Effector CD4-positive, alpha-beta T cell (primary cell): ENCODE measurements around the gene JAKMIP1.

Experiments used
- DNase-seq: peaks from one replicate; pipeline ENCODE4 v3.0.0-alpha.2; 2020

The JAKMIP1 gene

DNA sequence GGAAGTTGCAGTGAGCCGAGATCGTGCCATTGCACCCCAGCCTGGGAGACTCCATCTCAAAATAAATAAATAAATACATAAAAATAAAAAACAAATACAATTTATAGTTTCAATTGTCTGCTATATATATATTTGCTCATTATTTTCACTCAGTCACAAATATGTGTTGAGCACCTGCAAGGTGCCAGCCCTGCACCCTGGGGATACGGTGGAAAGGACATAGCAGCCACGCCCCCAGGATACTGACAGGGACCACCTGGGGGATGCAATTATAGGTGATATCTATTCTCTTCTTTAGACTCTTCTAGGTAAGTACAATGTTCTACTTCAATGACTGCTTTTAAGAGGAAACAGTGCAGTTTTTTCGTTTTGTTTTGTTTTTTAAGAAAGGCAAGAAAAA is 85.0 kb downstream of the JAKMIP1 start:
- no peak for DNase-seq

DNA sequence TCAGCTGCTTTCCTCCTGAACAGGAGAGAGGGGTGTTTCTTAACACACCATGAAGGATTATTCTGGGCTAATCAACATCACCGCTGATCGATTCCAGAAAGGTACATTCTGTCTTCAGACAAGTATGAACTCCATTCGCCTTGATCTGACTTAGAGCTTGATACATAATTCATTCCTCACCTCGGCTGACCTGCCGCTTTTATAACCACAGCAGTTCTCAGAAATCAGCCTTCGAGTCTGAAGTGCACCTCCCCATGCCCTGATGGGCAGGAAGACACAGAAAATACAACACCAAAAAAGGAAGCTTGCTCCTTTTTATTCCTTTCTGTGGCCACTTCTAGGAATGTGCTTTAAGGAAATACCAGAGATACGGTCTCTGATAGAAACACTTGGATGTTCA is 85.7 kb downstream of the JAKMIP1 start:
- DNase-seq, result no peak

DNA sequence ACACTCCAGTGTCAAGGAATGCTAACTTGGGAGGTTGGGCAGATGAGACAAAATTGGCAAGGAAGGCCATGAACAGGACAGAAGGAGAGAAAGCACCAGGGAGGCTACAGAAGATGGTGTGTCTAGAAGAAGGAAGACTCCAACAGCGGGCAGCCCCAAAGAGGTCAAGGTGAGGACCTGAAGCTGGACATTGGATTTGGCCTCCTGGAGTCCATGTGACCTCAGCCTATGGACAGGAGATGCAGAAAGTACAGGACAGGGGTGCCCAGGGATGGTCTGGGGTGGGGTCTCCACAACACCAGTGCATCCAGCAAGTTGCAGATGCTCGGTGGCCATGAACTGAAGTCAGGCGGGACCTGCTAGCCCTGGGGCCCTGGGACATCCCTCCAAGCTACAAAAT is 86.2 kb downstream of the JAKMIP1 start:
- DNase-seq, result no peak

DNA sequence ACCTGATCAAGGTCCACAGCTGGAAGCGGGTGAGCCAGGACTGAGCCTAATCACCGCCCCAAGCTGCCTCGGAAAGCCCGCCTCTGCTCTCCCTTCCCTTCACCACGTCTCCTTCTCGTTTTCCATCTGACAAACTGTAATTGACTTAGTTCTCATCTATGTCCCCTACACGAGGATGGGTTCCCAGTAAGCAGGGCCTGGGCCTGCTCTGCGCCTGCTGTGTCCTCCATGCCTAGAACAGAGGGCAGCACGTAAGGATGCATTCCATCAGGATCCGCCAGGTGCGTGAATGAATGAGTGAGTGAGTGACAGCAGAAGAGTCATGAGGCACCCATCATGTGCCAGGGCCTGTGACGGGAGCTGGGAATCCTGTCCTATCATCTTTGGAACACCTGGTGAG is 86.7 kb downstream of the JAKMIP1 start:
- no peak for DNase-seq

DNA sequence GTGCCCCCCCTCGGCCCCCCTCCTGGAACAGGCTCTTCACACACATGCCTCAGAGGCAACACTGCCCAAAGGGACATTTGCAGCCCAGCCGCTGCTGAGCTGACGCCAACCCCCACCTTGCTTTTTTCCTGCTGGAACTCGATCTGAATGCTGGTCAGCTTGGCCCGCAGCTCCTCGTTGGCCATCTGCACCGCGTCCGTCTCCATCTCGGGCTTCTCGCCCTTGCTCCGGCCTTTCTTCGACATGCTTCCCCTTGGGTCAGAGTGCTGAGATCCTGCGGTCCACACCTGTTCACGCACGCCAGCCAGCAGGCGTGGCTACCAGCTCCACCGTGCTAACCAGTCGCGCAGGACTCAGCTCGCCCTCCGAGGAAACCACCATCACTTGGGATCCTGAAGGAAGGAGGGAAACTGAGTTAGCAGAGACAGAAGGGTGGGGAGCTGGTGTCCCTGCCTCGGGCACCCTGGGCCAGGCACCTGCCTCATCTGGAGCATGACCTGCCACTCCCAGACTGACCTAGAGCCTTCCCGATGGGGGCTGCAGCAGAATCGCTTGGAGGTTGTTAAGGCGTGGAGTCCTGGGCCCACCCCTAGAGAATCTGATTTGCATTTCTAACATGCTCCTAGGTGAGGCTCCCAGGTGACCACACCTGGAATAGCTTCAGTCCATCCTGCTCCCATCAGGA is 87.6 kb downstream of the JAKMIP1 start:
- DNase-seq, result no peak

DNA sequence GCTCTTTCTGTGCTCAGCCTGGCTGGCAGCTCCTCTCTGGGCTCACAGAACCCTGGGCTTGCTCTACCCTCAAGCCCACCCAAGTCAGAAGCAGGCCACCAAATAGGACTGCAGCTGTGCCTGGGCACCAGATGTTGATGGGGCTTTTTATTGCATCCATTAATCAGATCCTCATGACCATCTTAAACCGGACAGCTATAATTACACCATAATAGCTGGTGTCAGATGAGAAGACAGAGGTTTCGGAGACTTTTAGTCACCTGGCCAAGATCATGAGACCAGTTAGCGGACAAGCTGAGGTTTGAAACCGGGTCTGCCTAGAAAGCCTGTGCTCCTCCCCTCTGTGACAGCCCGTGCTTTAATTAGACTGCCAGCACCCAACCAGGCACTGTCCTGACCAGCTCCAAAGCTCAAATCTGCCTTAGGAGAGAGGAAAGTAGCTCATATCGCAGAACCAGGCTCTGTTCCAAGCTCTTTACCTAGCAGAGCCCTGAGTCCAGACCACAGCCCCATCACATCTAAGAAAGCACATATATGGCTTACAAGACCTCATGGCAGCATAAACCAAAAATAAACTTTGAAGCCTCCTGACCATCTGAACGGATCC is 88.9 kb downstream of the JAKMIP1 start:
- no peak for DNase-seq

DNA sequence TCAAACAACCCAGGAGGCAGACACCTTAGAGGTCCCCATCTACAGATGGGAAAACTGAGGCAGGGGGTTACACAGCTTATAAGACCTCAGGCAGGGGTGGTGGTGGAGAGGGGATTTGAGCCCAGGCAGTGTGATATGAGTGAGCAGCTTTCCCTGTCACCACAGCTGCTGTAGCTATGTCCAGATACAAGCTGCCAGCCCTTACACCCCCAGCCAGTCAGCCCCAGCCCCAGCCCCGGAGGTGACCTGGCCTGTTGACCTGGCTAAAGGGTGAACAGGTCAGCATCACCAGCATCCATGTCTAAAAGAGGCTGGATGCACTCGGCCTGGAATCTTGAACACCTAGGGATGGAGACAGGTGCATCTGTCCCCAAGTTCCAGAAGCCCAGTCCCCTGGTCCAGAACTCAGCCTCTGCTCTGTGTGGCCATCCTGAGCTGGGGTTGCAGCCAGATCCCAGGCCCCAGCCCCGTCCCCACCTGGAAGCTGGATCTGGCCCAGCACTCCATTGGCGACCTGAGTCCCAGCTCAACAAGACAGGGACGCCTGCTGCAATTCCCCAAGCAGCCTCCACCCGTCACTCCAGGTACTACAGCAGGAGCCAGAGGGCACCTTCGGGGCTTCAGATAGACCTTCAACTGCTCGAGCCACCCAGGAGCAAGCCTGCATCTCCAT is 89.5 kb downstream of the JAKMIP1 start:
- DNase-seq, result no peak

DNA sequence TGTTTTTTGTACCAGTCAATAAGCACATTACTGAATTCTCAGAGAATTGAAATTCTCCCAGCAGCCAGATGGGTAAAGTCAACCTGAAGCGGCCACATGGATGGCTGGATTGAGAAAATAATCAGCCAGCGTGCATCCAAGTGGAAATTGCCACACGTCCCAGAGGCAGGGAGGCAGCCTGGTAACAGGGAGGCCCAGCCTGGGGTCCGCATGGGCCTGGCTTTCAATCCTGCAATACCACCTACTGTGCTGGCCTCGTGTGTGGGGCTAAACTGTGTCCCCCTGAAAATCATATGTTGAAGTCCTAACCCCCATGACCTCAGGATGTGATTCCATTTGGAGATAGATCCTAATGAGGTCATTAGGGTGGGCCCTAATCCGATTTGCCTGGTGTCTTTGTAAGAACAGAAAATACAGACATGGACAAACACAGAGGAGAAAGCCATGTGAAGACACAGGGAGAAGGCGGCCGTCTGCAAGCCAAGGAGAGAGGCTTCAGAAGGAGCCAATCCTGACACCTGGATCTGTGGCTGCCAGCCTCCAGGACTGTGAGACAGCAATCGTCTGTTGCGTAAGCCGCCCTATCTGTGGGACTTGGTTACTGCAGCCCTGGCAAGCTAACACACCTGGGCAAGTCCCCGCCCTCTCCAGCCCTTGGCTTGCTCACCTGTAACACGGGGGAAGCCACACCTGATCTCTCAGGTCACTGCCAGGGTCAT is 90.3 kb downstream of the JAKMIP1 start:
- no peak for DNase-seq

GRCh38 chr4:6107886-6108285 is 92.5 kb downstream of the JAKMIP1 start:
- DNase-seq, result no peak

- DNase-seq, result no peak
These were observed 93.1 kb downstream of the JAKMIP1 start for GRCh38 chr4:6107114-6107791.

GRCh38 chr4:6106156-6106555 is 94.2 kb downstream of the JAKMIP1 start:
- no peak for DNase-seq

DNA sequence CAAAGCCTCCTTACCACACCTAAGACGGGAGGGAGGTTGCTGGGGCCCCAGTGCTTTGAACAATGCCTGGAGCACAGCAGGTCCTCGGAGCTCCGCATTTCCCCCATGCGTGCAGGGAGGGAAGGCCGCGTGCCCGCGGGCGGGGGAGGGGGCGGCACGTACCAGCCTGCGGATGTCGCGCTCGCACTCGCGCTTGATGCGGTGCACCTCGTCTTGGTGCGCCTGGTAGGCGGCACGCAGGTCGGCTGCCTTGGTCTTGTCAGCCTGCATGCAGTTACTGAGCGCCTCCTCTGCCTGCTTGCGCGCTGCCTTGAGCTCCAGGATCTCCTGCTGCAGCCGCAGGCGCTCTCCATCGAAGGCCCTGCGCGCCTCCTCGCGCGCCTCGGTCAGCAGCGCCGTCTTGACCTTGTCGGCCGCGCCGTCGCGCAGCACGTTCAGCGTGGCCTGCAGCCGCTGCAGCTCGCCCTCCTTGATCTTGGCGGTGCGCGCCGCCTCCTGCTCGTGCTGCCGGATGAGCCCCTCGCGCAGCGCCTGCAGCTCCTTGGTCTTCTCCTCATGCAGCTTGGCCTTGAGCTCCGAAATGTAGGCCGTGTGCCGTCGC is 94.9 kb downstream of the JAKMIP1 start:
- no peak for DNase-seq

GRCh38 chr4:6104541-6105130 is 95.7 kb downstream of the JAKMIP1 start:
- DNase-seq, result no peak

- DNase-seq, result no peak
These were observed 102.8 kb downstream of the JAKMIP1 start for GRCh38 chr4:6097581-6097980.

- no peak for DNase-seq
These were observed 104.5 kb downstream of the JAKMIP1 start for GRCh38 chr4:6095897-6096296.

DNA sequence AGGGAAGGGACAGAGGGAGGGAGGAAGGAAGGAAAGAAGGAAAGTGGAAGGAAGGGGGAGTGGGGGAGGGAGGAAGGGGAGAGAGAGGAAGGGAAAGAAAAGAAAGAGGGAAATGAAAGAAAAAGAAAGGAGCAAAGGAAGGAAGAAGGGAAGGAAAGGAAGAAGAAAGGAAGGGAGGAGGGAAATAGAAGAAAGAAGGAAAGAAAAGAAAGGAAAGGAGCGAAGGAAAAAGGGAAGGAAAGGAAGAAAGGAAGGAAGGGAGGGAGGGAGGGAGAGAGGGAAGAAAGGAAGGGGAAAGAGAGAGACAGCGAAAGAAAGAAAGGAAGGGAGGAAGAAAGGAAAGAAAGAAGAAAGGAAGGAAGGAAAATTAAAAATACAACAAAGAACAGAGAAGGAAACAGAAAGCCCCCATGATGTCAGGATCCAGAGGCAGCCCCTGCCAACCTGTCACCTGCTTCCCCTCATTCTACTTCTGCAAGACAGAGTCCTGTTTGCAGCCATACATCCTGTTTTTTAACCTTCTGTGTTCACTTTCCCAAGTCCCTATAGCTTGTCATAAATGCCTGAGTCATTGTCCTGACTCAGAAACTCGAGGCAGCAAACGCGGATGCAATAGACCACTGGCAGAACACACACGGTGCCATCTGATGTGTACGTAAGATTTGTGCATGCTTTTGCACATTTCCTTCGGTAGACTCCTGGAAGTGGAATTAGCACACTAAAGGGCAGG is 105.2 kb downstream of the JAKMIP1 start:
- DNase-seq, result no peak

DNA sequence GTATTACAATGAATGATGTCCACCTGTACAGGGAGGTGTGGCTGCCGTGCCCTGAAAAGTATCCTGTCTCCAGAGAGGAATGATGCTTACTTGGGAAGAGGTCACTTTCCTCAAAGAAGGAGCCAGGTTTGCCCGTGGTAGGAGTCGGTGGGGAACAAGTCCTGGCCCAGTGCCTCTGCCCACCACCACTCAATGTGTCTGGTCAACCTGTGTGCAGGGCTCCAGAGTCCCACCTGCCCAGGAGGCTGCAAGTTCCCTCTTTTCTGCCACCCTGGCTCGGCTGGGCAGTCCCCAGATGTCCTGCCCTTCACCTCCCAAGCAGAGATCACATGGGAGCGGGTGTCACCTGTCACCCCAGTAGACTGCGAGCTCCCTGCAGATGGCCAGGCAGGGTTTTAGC is 106.7 kb downstream of the JAKMIP1 start:
- DNase-seq, result no peak

DNA sequence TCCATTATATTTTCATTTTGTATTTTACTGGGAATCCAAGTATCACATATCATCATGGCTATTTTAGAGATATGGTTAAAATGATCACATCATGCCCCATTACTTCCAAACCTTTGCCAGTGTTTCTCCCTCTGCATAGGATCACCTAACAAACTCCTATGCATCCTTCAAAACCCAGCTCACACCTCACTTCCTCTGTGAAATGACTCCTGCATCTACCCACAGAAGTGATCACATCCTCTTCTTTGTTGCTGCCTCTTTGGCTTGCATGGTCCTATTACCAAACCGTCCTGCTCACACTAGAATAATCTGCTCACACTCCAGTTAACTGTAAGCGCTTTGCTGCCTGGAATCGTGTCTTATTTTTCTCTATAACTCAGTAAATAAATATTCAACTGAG is 107.4 kb downstream of the JAKMIP1 start:
- DNase-seq, result no peak

- no peak for DNase-seq
These were observed 108.2 kb downstream of the JAKMIP1 start for GRCh38 chr4:6092131-6092530.

DNA sequence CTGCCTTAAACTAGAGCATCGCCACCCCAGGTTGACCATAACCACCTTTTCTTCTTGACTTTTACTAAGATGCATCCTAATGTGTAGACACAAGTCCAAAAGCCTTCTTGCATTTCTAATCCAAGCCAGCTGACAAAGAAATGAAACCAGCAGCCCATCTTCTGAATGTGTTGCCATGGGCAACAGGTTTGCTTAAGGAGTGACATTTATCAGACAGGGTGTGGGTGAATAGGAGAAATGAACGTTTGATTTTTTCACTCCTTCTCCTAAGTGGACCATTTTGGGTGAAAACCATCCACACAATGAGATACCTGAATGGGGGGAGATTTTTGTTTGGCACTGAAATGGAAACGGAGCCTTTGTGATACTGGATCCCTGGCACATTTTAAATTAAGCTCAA is 109.4 kb downstream of the JAKMIP1 start:
- no peak for DNase-seq

GRCh38 chr4:6088950-6089349 is 111.4 kb downstream of the JAKMIP1 start:
- no peak for DNase-seq
